ENCODE results near the gene C16orf96. TPM values are rescaled to one million over a fixed set of nuclear protein-coding genes. Genes with fewer than 3 reads are reported as not detected.

C16orf96 gene
- total RNA-seq, 2 experiments from 2014 or later = 0.16 to 0.32 TPM

GRCh38 chr16:4550591-4550990 is 5.5 kb upstream of the C16orf96 start:
- Mint-ChIP-seq H3K4me1 (ENCODE audit: low read depth) (peaks cover 3% of the 10 kb centered on the region), H3K27me3 (no peaks in the 10 kb centered on the region), H3K27ac (no peak overlapping the region), H3K4me3 (no peak overlapping the region), H3K36me3 (ENCODE audit: low read depth) (no peaks in the 10 kb centered on the region), H3K9me3 (no peaks in the 10 kb centered on the region)
- intact Hi-C loops (cut with micrococcal nuclease) = no loop called here
- TF ChIP-seq CTCF (IDR thresholded peaks at IDR 0.05) = no peak
- no peak for ATAC-seq
- POLR2A ChIA-PET = interaction anchor here (0.6 to 1.5 kb wide), 3 partner anchors 35 to 56 kb away, joined by 3 to 4 read pairs (median 4); no protein-coding TSS in a partner anchor
- DNase-seq = no peak
- CTCF ChIA-PET = interaction anchor here (0.6 to 15.8 kb wide), 7 partner anchors 10 to 474 kb away, joined by 3 to 174 read pairs (median 4); partner anchors contain the start of gene CDIP1

GRCh38 chr16:4552541-4552940 is 3.6 kb upstream of the C16orf96 start:
- Mint-ChIP-seq H3K27me3 (no peaks in the 10 kb centered on the region), H3K36me3 (ENCODE audit: low read depth) (no peaks in the 10 kb centered on the region), H3K9me3 (no peaks in the 10 kb centered on the region), H3K27ac (no peak overlapping the region), H3K4me1 (ENCODE audit: low read depth) (peaks cover 3% of the 10 kb centered on the region), H3K4me3 (no peak overlapping the region)
- ChIA-PET POLR2A (interaction anchor here (1.2 to 1.4 kb wide), 2 partner anchors 13 to 42 kb away, joined by 3 read pairs; no protein-coding TSS in a partner anchor), CTCF (interaction anchor here (0.8 to 1.1 kb wide), 2 partner anchors 46 to 47 kb away, joined by 3 to 4 read pairs; no protein-coding TSS in a partner anchor)
- DNase-seq = no peak
- no peak for TF ChIP-seq CTCF (IDR thresholded peaks at IDR 0.05)
- no peak for ATAC-seq
- intact Hi-C loops (cut with micrococcal nuclease) = no loop called here

- DNase-seq (no peak), ATAC-seq (no peak)
- Mint-ChIP-seq H3K4me1 (ENCODE audit: low read depth) (no peaks in the 10 kb centered on the region), H3K9me3 (no peaks in the 10 kb centered on the region), H3K4me3 (no peak overlapping the region), H3K27ac (no peak overlapping the region), H3K36me3 (ENCODE audit: low read depth) (no peaks in the 10 kb centered on the region), H3K27me3 (no peaks in the 10 kb centered on the region)
- CTCF ChIA-PET = interaction anchor here (1.0 kb wide), 1 partner anchor 13 kb away, joined by 4 read pairs; no protein-coding TSS in a partner anchor
- POLR2A ChIA-PET = no interaction called here
- intact Hi-C loops (cut with micrococcal nuclease) = no loop called here
- no peak for TF ChIP-seq CTCF (IDR thresholded peaks at IDR 0.05)
Measured at GRCh38 chr16:4556580-4556979, 440 bp downstream of the C16orf96 start.

GRCh38 chr16:4557973-4558372 is 1.8 kb downstream of the C16orf96 start:
- Mint-ChIP-seq H3K4me1 (ENCODE audit: low read depth) (no peaks in the 10 kb centered on the region), H3K27ac (no peak overlapping the region), H3K4me3 (no peak overlapping the region), H3K9me3 (no peaks in the 10 kb centered on the region), H3K27me3 (no peaks in the 10 kb centered on the region), H3K36me3 (ENCODE audit: low read depth) (no peaks in the 10 kb centered on the region)
- POLR2A ChIA-PET = no interaction called here
- CTCF ChIA-PET = interaction anchor here (1.2 kb wide), 1 partner anchor 9 kb away, joined by 3 read pairs; no protein-coding TSS in a partner anchor
- no peak for TF ChIP-seq CTCF (IDR thresholded peaks at IDR 0.05)
- ATAC-seq = no peak
- intact Hi-C loops (cut with micrococcal nuclease) = no loop called here
- no peak for DNase-seq

GRCh38 chr16:4561596-4561995 is 5.5 kb downstream of the C16orf96 start:
- ChIA-PET POLR2A (interaction anchor here (0.6 kb wide), 1 partner anchor 276 kb away, joined by 3 read pairs; no protein-coding TSS in a partner anchor), CTCF (interaction anchor here (2.5 to 2.9 kb wide), 2 partner anchors 13 to 55 kb away, joined by 10 to 12 read pairs; no protein-coding TSS in a partner anchor)
- H3K9me3 Mint-ChIP-seq = no peaks in the 10 kb centered on the region
- no peak overlapping the region for H3K27ac Mint-ChIP-seq
- intact Hi-C loops (cut with micrococcal nuclease) = no loop called here
- DNase-seq (no peak), ATAC-seq (no peak)
- no peaks in the 10 kb centered on the region for H3K27me3 Mint-ChIP-seq
- H3K4me3 Mint-ChIP-seq = no peak overlapping the region
- H3K36me3 Mint-ChIP-seq (ENCODE audit: low read depth) = no peaks in the 10 kb centered on the region
- peaks cover 3% of the 10 kb centered on the region for H3K4me1 Mint-ChIP-seq (ENCODE audit: low read depth)
- TF ChIP-seq CTCF (IDR thresholded peaks at IDR 0.05) = no peak
